GM23338 (cell line): ENCODE measurements around the gene BRI3. TPM values are rescaled to one million over a fixed set of nuclear protein-coding genes. Genes with fewer than 3 reads are reported as not detected.

ENCODE experiments used
- ATAC-seq: fragments of 200-7000 bp; cut with Tn5 transposase; 3 replicates; pipeline ENCODE4 v1.9.1; 2020
- DNase-seq: peaks from one replicate; pipeline ENCODE4 v3.0.0-alpha.2; 2015; ENCODE audit warnings: low spot score
- H2AFZ ChIP-seq: fragments of 200-600 bp; sonication (generic); 2 replicates; pipeline ENCODE4 v1.8.0; 2016; ENCODE audit warnings: antibody characterized with exemption, mild to moderate bottlenecking, moderate library complexity
- H3F3A ChIP-seq: fragments of 200-600 bp; sonication (generic); replicated peaks from 2 replicates; pipeline ENCODE4 v1.8.0; 2017; ENCODE audit warnings: antibody characterized with exemption, mixed run types, low read depth
- H3K27ac ChIP-seq: fragments of 200-600 bp; sonication (generic); 2 replicates; pipeline ENCODE4 v1.6.1; 2016; ENCODE audit warnings: low read depth
- H3K27me3 ChIP-seq: fragments of 200-600 bp; sonication (generic); 2 replicates; pipeline ENCODE4 v1.8.0; 2016; ENCODE audit warnings: mild to moderate bottlenecking, mixed run types, moderate library complexity; ENCODE audit not compliant: insufficient read depth
- H3K36me3 ChIP-seq: fragments of 200-600 bp; sonication (generic); 2 replicates; pipeline ENCODE4 v1.8.0; 2016; ENCODE audit warnings: mild to moderate bottlenecking; ENCODE audit not compliant: insufficient read depth
- H3K4me1 ChIP-seq: fragments of 200-600 bp; sonication (generic); 2 replicates; pipeline ENCODE4 v1.8.0; 2016; ENCODE audit warnings: mild to moderate bottlenecking, moderate library complexity; ENCODE audit not compliant: insufficient read depth
- H3K4me2 ChIP-seq: fragments of 200-600 bp; sonication (generic); 2 replicates; pipeline ENCODE4 v1.7.1; 2017; ENCODE audit warnings: mixed run types
- H3K4me3 ChIP-seq: fragments of 200-600 bp; sonication (generic); 2 replicates; pipeline ENCODE4 v1.6.1; 2016; ENCODE audit warnings: mixed run types
- H3K79me2 ChIP-seq: fragments of 200-600 bp; sonication (generic); replicated peaks from 2 replicates; pipeline ENCODE4 v1.8.0; 2017; ENCODE audit warnings: mild to moderate bottlenecking; ENCODE audit not compliant: insufficient read depth
- H3K9me2 ChIP-seq: fragments of 200-600 bp; sonication (generic); 2 replicates; pipeline ENCODE4 v1.8.0; 2017; ENCODE audit not compliant: insufficient read depth
- H4K20me1 ChIP-seq: fragments of 200-600 bp; sonication (generic); replicated peaks from 2 replicates; pipeline ENCODE4 v1.8.0; 2017; ENCODE audit warnings: mild to moderate bottlenecking; ENCODE audit not compliant: insufficient read depth
- H3K27ac Mint-ChIP-seq: 2 replicates; pipeline ENCODE4 v1.8.0; 2020; ENCODE audit warnings: inconsistent platforms, mild to moderate bottlenecking, moderate library complexity, mixed read lengths
- H3K27me3 Mint-ChIP-seq: 3 replicates; pipeline ENCODE4 v1.8.0; 2022; ENCODE audit warnings: low read depth, mild to moderate bottlenecking, moderate library complexity, mixed read lengths, inconsistent platforms; ENCODE audit not compliant: insufficient read depth, poor library complexity
- H3K36me3 Mint-ChIP-seq: 3 replicates; pipeline ENCODE4 v1.8.0; 2021; ENCODE audit warnings: low read depth, mild to moderate bottlenecking, inconsistent platforms, moderate library complexity, mixed read lengths
- H3K4me1 Mint-ChIP-seq: 3 replicates; pipeline ENCODE4 v1.8.0; 2020; ENCODE audit warnings: mild to moderate bottlenecking, inconsistent platforms, mixed read lengths
- H3K4me3 Mint-ChIP-seq: 3 replicates; pipeline ENCODE4 v1.8.0; 2021; ENCODE audit warnings: moderate library complexity, mild to moderate bottlenecking, inconsistent platforms, mixed read lengths
- H3K9me3 Mint-ChIP-seq: 3 replicates; pipeline ENCODE4 v1.8.0; 2020; ENCODE audit warnings: moderate library complexity, mild to moderate bottlenecking, inconsistent platforms, mixed read lengths
- CREB1 ChIP-seq: fragments of 250-450 bp; sonication (Bioruptor Pico); IDR thresholded peaks from 2 replicates; pipeline ENCODE4 v1.5.0; 2020; ENCODE audit warnings: low read depth, mild to moderate bottlenecking, moderate library complexity
- CTCF ChIP-seq, 2 experiments: fragments of 200-600 bp in 1 of 2; sonication (generic) in 1 of 2; conservative IDR thresholded peaks; 2 replicates each; pipeline versions ENCODE4 v1.5.1 to v1.6.1; 2016 to 2017; ENCODE audit warnings: antibody characterized with exemption in 2 of 2, low read depth in 2 of 2, mild to moderate bottlenecking in 2 of 2, moderate library complexity in 1 of 2
- EZH2 ChIP-seq: fragments of 200-600 bp; sonication (generic); IDR thresholded peaks from one replicate; pipeline ENCODE4 v1.8.0; 2017; ENCODE audit warnings: antibody characterized with exemption, mild to moderate bottlenecking, low read depth; ENCODE audit not compliant: unreplicated experiment
- EZH2phosphoT487 ChIP-seq: fragments of 200-600 bp; sonication (generic); IDR thresholded peaks from one replicate; pipeline ENCODE4 v1.8.1; 2018; ENCODE audit warnings: antibody characterized with exemption; ENCODE audit not compliant: unreplicated experiment
- JUNB ChIP-seq: IDR thresholded peaks from one replicate; pipeline ENCODE4 v1.6.1; 2016; ENCODE audit warnings: antibody characterized with exemption; ENCODE audit not compliant: unreplicated experiment
- NANOG ChIP-seq: IDR thresholded peaks from 2 replicates; pipeline ENCODE4 v1.6.1; 2016; ENCODE audit warnings: antibody characterized with exemption, borderline replicate concordance
- POLR2AphosphoS5 ChIP-seq: IDR thresholded peaks from 2 replicates; pipeline ENCODE4 v1.6.1; 2016; ENCODE audit warnings: antibody characterized with exemption, low read depth
- REST ChIP-seq: IDR thresholded peaks from one replicate; pipeline ENCODE4 v1.6.1; 2018; ENCODE audit warnings: antibody characterized with exemption; ENCODE audit not compliant: unreplicated experiment
- STAT1 ChIP-seq: IDR thresholded peaks from one replicate; pipeline ENCODE4 v1.6.1; 2016; ENCODE audit warnings: antibody characterized with exemption; ENCODE audit not compliant: unreplicated experiment
- ZNF114 ChIP-seq: fragments of 250-450 bp; sonication (Bioruptor Pico); IDR thresholded peaks from 2 replicates; pipeline ENCODE4 v1.5.0; 2020; ENCODE audit warnings: mild to moderate bottlenecking, moderate library complexity
- ZNF331 ChIP-seq: fragments of 250-450 bp; sonication (Bioruptor Pico); IDR thresholded peaks from 2 replicates; pipeline ENCODE4 v1.5.0; 2020; ENCODE audit warnings: low read depth, mild to moderate bottlenecking, moderate library complexity
- ZNF462 ChIP-seq: fragments of 250-450 bp; sonication (Bioruptor Pico); IDR thresholded peaks from 2 replicates; pipeline ENCODE4 v1.5.0; 2020; ENCODE audit warnings: mild to moderate bottlenecking, moderate library complexity
- polyA plus RNA-seq: library from polyadenylated mRNA; unstranded; fragments of >200 nt; fragmentation: Nextera tagmentation; extraction: Ambion mirVana; gene quantifications from 2 replicates; pipeline ENCODE4 v1.2.1, GENCODE V29; 2016
- total RNA-seq: library from RNA; depleted of rRNA; stranded (reverse); fragments of >200 nt; shearing (Covaris generic); gene quantifications from 2 replicates; pipeline ENCODE4 v1.2.3, GENCODE V29; 2014
- TF ChIP-seq, protein P1 (sequence below): IDR thresholded peaks from 2 replicates; pipeline ENCODE4 v1.6.1; 2016; ENCODE audit warnings: antibody characterized with exemption

Gene BRI3
- total and polyA plus RNA-seq, 2 experiments from 2014 or later = 21.7 to 66.1 TPM

- Mint-ChIP-seq H3K4me1 (peaks cover 29% of the 10 kb centered on the region), H3K36me3 (peaks cover 28% of the 10 kb centered on the region), H3K27me3 (peaks cover 5% of the 10 kb centered on the region), H3K9me3 (peaks cover 15% of the 10 kb centered on the region), H3K4me3 (no peak overlapping the region), H3K27ac (no peak overlapping the region)
- no peak overlapping the region for H3K27ac ChIP-seq
- H3K4me1 ChIP-seq = peaks cover 16% of the 10 kb centered on the region
- H3K36me3 ChIP-seq = peaks cover 8% of the 10 kb centered on the region; the same call in 1 of the 2 replicates
- H2AFZ ChIP-seq = no peak overlapping the region
- ATAC-seq (no peak), DNase-seq (no peak)
- peaks cover 51% of the 10 kb centered on the region for H3K79me2 ChIP-seq
- no peaks in the 10 kb centered on the region for H3K27me3 ChIP-seq
- H3K9me2 ChIP-seq = no peaks in the 10 kb centered on the region
- no peak overlapping the region for H3K4me3 ChIP-seq
- H3F3A ChIP-seq = no peaks in the 10 kb centered on the region
- TF ChIP-seq CTCF (conservative IDR thresholded peaks at IDR 0.05; ENCODE audit: low read depth in 2 of 2) (no peak), ZNF114 (CRISPR knock-in tag) (no peak), EZH2phosphoT487 (no peak), REST (no peak), CREB1 (CRISPR knock-in tag) (no peak), JUNB (no peak), ZNF331 (no peak), EZH2 (no peak), ZNF462 (CRISPR knock-in tag) (no peak), NANOG (no peak), POLR2AphosphoS5 (no peak), STAT1 (no peak)
- TF ChIP-seq, protein P1, sequence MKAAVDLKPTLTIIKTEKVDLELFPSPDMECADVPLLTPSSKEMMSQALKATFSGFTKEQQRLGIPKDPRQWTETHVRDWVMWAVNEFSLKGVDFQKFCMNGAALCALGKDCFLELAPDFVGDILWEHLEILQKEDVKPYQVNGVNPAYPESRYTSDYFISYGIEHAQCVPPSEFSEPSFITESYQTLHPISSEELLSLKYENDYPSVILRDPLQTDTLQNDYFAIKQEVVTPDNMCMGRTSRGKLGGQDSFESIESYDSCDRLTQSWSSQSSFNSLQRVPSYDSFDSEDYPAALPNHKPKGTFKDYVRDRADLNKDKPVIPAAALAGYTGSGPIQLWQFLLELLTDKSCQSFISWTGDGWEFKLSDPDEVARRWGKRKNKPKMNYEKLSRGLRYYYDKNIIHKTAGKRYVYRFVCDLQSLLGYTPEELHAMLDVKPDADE = no peak
- no peak overlapping the region for H3K4me2 ChIP-seq
- H4K20me1 ChIP-seq = peaks cover 7% of the 10 kb centered on the region
Observed at GRCh38 chr7:98321301-98321700, 39.8 kb downstream of the BRI3 start.
